Parathyroid adenoma (tissue), 2 donors: ENCODE results near the gene CEP164.

Source experiments
- H2AFZ ChIP-seq: fragments of 300-600 bp; sonication (generic); one replicate; pipeline ENCODE4 v1.7.0; 2017; ENCODE audit warnings: antibody characterized with exemption, mild to moderate bottlenecking
- H3K27ac ChIP-seq: fragments of 300-600 bp; sonication (generic); one replicate; pipeline ENCODE4 v1.7.0; 2017
- H3K27me3 ChIP-seq: fragments of 300-600 bp; sonication (generic); one replicate; pipeline ENCODE4 v1.7.0; 2017; ENCODE audit warnings: low read length; ENCODE audit not compliant: control insufficient read depth, insufficient read depth
- H3K36me3 ChIP-seq: fragments of 300-600 bp; sonication (generic); one replicate; pipeline ENCODE4 v1.7.0; 2017; ENCODE audit warnings: low read length; ENCODE audit not compliant: control insufficient read depth, insufficient read depth
- H3K4me1 ChIP-seq: fragments of 300-600 bp; sonication (generic); one replicate; pipeline ENCODE4 v1.7.0; 2017; ENCODE audit warnings: control low read depth
- H3K4me2 ChIP-seq: fragments of 300-600 bp; sonication (generic); one replicate; pipeline ENCODE4 v1.7.0; 2017; ENCODE audit warnings: low read length
- H3K4me3 ChIP-seq: fragments of 300-600 bp; sonication (generic); one replicate; pipeline ENCODE4 v1.7.0; 2017; ENCODE audit warnings: low read depth, low read length
- H3K79me2 ChIP-seq: fragments of 300-600 bp; sonication (generic); one replicate; pipeline ENCODE4 v1.7.0; 2017; ENCODE audit warnings: control low read depth
- H3K9ac ChIP-seq: fragments of 300-600 bp; sonication (generic); one replicate; pipeline ENCODE4 v1.7.0; 2017; ENCODE audit warnings: mild to moderate bottlenecking
- H3K9me3 ChIP-seq: fragments of 300-600 bp; sonication (generic); one replicate; pipeline ENCODE4 v1.7.0; 2017; ENCODE audit warnings: low read length; ENCODE audit not compliant: control insufficient read depth
- CTCF ChIP-seq: fragments of 300-600 bp; sonication (generic); IDR thresholded peaks from one replicate; pipeline ENCODE4 v1.7.0; 2017; ENCODE audit warnings: antibody characterized with exemption, mild to moderate bottlenecking
- donor health status: primary hyperparathyroidism.

The CEP164 gene

GRCh38 chr11:117281869-117282268, 45.8 kb upstream of the CEP164 start:
- H3K9me3 ChIP-seq, result no peaks in the 10 kb centered on the region
- H2AFZ ChIP-seq, result no peak overlapping the region
- H3K4me2 ChIP-seq, result no peak overlapping the region
- H3K36me3 ChIP-seq, result no peaks in the 10 kb centered on the region
- no peak for TF ChIP-seq CTCF
- H3K4me3 ChIP-seq, result no peak overlapping the region
- no peak overlapping the region for H3K9ac ChIP-seq
- no peaks in the 10 kb centered on the region for H3K4me1 ChIP-seq
- no peaks in the 10 kb centered on the region for H3K27me3 ChIP-seq
- H3K79me2 ChIP-seq, result no peaks in the 10 kb centered on the region
- H3K27ac ChIP-seq, result no peak overlapping the region

GRCh38 chr11:117282956-117283355, 44.7 kb upstream of the CEP164 start:
- Histone ChIP-seq H3K4me3 (no peak overlapping the region), H3K27ac (no peak overlapping the region), H3K4me1 (no peaks in the 10 kb centered on the region), H3K79me2 (no peaks in the 10 kb centered on the region), H3K4me2 (no peak overlapping the region), H3K9ac (no peak overlapping the region), H3K9me3 (no peaks in the 10 kb centered on the region), H2AFZ (no peak overlapping the region), H3K27me3 (no peaks in the 10 kb centered on the region), H3K36me3 (no peaks in the 10 kb centered on the region)
- TF ChIP-seq CTCF, result no peak

- Histone ChIP-seq H3K27ac (no peak overlapping the region), H3K9me3 (no peaks in the 10 kb centered on the region), H3K4me3 (no peak overlapping the region), H3K36me3 (no peaks in the 10 kb centered on the region), H3K4me1 (no peaks in the 10 kb centered on the region), H2AFZ (no peak overlapping the region), H3K27me3 (no peaks in the 10 kb centered on the region), H3K4me2 (no peak overlapping the region), H3K9ac (no peak overlapping the region), H3K79me2 (no peaks in the 10 kb centered on the region)
- TF ChIP-seq CTCF, result no peak
These were observed 43.6 kb upstream of the CEP164 start for GRCh38 chr11:117284053-117284452.

- H3K9me3 ChIP-seq, result no peaks in the 10 kb centered on the region
- no peaks in the 10 kb centered on the region for H3K79me2 ChIP-seq
- H3K27me3 ChIP-seq, result no peaks in the 10 kb centered on the region
- H3K4me2 ChIP-seq, result no peak overlapping the region
- no peaks in the 10 kb centered on the region for H3K36me3 ChIP-seq
- TF ChIP-seq CTCF, result no peak
- no peaks in the 10 kb centered on the region for H3K4me1 ChIP-seq
- H3K9ac ChIP-seq, result no peak overlapping the region
- H3K27ac ChIP-seq, result no peak overlapping the region
- H2AFZ ChIP-seq, result no peak overlapping the region
- H3K4me3 ChIP-seq, result no peak overlapping the region
These were observed 41.1 kb upstream of the CEP164 start for GRCh38 chr11:117286588-117286987.

GRCh38 chr11:117287668-117288067, 40.0 kb upstream of the CEP164 start:
- Histone ChIP-seq H3K4me3 (no peak overlapping the region), H3K4me1 (no peaks in the 10 kb centered on the region), H3K27ac (no peak overlapping the region), H3K79me2 (no peaks in the 10 kb centered on the region), H2AFZ (no peak overlapping the region), H3K27me3 (no peaks in the 10 kb centered on the region), H3K36me3 (no peaks in the 10 kb centered on the region), H3K9me3 (no peaks in the 10 kb centered on the region), H3K9ac (no peak overlapping the region), H3K4me2 (no peak overlapping the region)
- TF ChIP-seq CTCF, result no peak
